ENCODE data around the gene LRCOL1.

The LRCOL1 gene

GRCh38 chr12:132581348-132582057 lies 28.9 kb downstream of the LRCOL1 start:
- no peak for DNase-seq

- DNase-seq = no peak
These were observed 29.6 kb downstream of the LRCOL1 start for GRCh38 chr12:132580701-132581292.

DNA sequence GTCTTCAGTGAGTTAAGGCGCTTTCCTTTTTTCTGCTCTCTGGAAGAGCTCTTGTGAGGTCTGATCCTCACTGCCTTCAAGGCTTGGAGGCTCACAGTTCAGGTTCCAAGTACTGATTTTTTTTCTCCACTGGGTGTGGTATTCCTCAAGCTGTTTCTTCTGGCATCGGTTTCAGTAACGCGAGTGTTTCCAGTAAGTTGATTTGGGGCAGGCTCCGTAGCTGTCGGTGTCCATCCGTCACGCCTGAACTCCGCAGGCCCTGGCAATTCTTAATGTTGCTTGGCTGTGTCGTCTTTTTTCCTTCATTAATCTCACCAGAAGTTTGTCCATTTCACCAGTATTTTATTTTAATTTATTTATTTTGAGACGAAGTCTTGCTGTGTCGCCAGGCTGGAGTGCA lies 30.6 kb downstream of the LRCOL1 start:
- DNase-seq = no peak

- no peak for DNase-seq
These were observed 31.6 kb downstream of the LRCOL1 start for GRCh38 chr12:132578826-132579225.

DNA sequence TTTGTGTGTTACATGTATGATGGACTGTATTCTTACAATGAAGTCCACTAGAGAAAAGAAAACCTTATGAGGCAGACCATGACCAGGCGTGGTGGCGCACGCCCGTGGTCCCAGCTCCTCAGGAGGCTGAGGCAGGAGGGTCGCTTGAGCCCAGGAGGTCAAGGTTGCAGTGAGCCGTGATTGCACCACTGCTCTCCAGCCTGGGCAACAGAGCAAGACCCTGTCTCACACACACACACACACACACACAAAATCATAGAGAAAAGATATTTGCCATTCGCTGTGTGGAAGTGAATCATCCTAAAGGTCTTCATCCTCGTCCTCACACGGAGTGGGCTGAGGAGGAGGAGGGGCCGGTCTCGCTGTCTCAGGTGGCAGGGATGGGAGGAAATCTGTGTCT lies 32.3 kb downstream of the LRCOL1 start:
- no peak for DNase-seq

DNA sequence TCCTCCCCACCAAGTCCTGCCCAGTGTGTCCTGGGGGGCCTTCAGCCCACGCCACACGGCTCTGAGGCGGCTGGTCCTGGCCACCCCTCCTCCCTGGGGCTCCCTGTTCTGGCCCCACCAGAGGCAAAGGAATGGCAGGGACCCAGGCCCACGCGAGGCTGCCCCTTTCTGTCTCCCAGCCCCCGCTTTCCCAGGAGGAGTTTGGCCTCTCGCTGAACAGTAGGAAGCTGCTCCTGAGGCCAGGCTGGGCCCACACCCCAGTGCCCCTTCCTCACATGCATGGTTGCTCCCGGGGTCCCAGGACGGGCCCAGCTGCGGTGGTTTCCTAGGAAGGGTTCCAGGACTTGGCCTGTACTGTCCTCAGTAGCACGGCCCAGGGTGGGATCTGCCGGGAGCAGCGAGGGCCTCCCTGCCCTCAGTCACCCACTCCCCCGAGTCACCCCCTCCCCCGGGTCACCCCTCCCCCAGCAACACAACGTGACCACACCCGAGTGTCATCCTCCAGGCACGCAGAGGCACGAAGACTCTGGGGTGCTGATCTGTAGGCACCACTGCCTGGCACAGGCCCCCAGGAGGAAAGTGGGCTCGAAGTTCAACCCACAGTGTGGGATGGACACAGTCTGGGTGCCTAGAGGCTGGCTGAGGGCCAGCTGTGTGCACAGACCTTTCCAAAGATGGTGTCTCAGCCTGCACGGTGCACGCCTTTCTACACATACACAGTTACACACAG lies 33.0 kb downstream of the LRCOL1 start:
- DNase-seq = no peak

DNA sequence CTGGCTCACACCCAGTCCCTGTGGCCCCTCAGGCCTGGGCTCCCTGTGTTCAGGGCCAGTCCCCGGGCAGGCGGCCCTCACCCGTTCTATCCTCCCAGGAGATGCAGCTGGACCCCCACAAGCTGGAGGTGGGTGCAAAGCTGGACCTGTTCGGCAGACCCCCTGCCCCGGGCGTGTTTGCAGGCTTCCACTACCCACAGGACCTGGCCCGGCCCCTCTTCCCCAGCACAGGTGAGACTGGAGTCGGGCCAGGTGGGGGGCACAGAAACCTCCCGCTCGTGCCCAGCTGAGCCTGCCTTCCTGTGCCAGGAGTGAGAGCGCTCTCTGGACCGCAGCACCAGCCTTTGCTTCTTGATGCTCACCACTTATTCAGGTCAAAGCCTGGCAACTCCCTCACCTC lies 33.7 kb downstream of the LRCOL1 start:
- DNase-seq = no peak

- no peak for DNase-seq
These were observed 34.7 kb downstream of the LRCOL1 start for GRCh38 chr12:132575661-132576060.

GRCh38 chr12:132574271-132574996 lies 35.9 kb downstream of the LRCOL1 start:
- DNase-seq = no peak

DNA sequence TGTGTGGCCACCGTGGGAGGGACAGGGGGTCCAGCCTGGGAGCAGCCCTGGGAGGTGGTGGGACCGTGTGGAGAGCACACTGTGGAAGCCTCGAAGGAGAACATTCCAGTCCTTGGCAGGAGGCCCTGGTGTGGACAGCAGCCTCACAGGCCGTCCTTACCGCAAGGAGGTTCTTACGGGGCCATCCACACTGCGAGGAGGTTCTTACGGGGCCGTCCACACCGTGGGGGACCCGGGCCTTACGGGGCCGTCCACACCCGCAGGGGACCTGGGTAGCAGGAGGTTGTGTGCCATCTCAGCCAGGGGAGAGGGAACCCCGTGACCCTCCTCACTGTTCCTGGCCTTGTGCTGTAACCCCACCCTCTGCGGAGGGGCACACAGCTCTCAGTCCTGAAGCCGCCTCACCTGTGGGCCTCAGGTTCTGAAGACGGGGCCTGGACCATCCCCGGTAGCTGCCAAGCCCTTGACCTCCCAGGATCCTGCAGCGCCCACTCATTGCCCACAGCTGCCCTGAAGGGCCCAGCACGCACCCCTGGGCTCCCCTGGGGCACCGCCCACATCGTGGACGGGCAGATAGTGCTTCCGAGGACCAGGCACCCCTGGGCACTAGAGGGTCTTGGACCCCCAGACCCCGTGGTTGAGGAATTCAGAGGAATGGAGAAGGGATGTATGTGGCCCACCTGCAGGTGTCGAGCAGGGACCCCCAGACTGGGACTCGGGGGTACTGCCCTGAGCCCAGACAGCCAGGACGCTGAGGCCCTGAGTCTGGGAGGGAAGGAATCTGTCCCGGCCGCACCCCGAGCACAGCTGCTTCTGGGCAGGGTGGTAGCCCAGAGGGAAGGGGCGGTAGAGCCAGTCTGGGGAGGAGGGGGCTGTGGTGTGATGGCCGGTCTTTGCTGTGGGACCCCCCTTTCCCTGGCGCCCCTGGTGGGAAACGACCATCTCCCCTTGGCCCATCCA lies 37.3 kb downstream of the LRCOL1 start:
- DNase-seq = no peak

GRCh38 chr12:132572106-132572505 lies 38.3 kb downstream of the LRCOL1 start:
- no peak for DNase-seq

DNA sequence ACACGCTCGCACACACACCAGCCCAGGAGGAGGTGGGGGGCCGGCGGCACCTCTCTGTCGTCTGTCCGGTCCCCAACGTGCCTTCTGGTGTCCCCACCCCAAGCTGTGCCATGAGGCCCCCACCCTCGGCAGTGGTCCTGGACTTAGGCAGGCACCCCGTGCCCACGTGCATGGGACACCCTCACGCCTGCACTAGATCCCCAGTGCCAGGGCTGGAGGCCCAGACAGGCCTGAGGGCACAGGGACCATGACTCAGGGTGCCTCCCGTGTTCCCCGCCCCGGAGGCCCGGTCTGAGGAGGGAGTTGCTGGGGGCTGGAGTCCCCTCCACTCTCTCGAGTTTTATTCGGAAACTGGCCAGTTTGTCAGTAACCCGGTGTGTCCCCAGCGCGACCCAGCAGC lies 38.8 kb downstream of the LRCOL1 start:
- DNase-seq = no peak

DNA sequence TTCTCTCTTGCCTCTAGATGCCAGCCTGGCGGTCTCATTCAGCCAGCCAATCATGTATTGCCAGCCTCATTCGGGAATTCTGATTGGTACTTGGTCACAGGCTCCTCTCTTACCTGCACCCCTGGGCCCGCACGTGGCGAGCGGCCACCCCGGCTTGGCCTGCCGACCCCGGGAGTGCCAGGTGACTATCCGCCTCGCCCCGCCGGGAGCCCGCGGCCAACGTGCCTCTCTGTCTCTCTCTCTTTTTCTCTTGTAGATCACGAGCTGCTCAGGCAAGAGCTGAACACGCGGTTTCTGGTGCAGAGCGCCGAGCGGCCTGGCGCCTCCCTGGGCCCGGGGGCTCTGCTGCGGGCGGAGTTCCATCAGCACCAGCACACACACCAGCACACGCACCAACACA lies 39.3 kb downstream of the LRCOL1 start:
- no peak for DNase-seq

DNA sequence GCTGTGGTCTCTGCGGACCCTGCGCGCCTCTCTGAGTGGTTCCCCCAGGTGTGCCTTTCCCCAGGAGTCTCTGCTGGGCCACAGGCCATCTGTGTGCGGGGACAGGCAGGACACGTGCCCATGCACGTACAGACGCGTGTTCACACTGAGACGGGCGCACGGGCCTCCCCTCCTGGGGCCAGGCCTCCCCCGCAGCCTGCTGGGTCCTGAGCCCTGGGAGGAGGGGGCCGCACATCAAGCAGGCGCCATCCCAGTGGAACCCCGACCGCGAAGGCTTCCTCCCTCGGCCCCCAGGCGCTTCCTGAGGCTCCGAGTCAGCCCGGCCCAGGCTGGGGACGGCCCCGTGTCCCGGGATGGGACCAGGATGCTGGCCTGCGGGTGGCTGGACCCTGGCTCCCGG lies 39.7 kb downstream of the LRCOL1 start:
- DNase-seq = no peak

DNA sequence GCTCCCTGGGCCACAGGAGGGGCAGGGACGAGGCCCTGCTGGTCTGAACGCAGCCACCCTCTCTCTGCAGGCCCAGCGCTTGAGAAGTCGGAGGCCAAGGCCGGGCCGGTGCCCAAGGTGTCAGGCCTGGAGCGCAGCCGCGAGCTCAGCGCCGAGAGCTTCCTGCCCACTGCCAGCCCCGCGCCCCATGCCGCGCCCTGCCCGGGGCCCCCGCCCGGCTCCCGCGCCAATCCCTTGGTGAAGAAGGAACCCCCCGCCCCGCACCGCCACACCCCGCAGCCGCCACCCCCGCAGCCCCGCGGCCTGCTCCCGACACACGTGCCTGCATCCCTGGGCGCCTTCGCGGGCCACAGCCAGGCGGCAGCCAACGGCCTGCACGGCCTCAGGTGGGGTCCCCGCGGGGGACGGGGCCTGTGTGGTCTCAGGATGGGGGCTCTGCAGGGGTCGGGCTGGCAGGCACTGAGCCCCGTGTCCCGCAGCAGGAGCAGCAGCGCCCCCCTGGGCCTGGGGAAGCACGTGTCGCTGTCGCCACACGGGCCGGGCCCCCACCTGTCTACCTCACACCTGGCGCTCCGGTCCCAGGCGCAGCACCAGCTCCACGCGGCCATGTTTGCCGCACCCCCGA lies 40.4 kb downstream of the LRCOL1 start:
- DNase-seq = no peak

DNA sequence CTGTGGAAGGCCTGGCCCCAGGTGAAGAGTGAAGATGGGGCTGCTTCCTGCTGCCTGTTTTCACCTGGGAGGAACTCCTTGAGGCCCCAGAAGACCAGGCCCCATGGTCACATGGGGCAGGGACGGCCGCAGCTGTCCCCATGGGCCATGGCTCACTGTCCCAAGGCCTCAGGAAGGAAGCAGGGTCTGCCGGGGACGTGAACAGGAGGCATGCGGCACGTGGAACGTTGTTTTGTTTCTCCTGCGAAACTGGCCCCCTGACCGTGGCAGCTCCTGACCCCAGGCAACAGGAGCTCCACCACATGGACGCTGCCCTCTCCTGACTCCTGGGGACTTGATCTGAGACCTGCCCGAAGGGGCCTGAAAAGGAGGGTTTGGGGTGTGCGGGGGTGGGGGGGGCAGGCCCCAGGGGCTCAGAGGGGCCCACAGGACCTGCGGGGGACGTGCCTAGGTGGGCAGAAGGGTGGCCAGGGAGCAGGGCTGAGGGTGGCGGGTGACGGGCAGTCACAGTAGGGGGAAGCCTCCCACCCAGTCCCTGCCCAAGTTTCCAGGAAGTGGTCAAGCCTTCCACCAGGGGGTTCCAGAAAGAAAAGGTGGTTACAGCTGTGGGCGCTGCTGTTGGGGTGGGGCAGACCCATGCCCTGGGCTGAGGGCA lies 41.4 kb downstream of the LRCOL1 start:
- no peak for DNase-seq

- DNase-seq = no peak
These were observed 42.1 kb downstream of the LRCOL1 start for GRCh38 chr12:132568301-132568700.

- DNase-seq = no peak
These were observed 43.8 kb downstream of the LRCOL1 start for GRCh38 chr12:132566516-132567131.

DNA sequence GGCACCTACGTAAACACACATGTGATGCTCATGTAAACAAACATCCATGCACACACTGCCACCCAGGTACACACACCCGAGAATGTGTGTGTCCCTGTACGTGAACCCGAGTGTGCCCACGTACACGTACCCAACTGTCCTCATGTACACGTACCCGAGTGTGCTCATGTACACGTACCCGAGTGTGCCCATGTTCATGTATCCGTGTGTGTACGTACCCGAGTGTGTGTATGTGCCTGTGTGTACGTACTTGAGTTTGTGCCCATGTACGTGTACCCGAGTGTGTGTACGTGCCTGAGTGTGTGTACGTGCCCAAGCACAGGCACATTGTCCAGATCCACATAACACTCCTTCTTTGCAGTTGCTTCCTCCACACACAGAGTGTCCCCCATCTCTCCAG lies 45.0 kb downstream of the LRCOL1 start:
- no peak for DNase-seq

DNA sequence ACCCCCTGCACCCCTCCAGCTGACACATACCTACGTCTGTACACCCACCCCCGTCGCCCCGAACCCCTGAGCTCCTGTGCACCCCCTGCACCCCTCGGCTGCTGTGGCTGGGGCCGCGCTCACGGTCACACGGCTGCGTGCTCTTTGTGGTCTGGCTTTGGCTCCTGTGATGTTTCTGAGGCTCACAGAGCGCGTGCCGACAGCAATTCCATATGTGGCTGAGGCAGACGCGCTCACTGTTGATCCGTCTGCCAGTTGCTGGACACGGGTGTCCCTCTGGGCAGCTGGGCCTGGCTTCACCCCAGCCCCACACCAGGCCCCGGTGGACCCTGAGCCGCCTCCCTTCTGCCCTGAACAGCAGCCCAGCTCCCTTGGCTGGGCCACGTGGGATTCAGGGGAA lies 46.5 kb downstream of the LRCOL1 start:
- DNase-seq = no peak

DNA sequence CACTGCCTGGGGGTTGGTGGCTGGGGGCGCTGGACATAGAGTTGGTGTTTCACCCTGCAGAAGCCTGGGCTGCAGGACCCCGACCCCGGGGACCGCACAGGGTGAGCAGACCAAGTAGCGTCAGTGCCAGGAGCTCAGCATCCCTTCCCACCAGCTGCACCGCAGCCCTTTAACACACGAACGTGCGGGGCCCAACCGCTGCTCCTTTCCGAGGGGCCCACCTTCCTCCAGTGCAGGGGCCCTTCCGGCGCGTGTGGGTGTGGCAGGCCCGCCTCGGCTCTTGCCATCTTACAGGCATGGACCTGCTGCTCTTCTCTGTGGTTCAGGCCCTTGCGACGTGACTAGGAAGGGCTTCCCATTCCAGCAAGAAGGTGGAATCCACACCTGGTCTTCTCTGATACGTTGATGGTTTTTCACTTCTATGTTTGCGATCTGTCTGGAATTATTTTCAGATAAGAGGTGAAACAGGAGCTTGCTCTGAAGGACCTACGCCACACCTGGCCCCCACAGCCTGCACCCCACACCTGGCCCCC lies 47.8 kb downstream of the LRCOL1 start:
- no peak for DNase-seq
